Thymus (tissue), 11 donors: ENCODE measurements around the gene MAPK14. TPM values are rescaled to one million over a fixed set of nuclear protein-coding genes. Genes with fewer than 3 reads are reported as not detected.

ENCODE experiments used
- DNase-seq, 9 donors: peaks; one replicate each; pipeline ENCODE4 v3.0.0-alpha.2; 2013; ENCODE audit warnings: low spot score in 9 of 9, low read depth in 6 of 9, missing footprints in 1 of 9
- H3K27ac ChIP-seq, 2 donors: one replicate each; pipeline ENCODE4 v1.5.1; 2013; ENCODE audit warnings: control low read depth in 1 of 2, low read depth in 1 of 2, low read length in 1 of 2, mild to moderate bottlenecking in 1 of 2, moderate library complexity in 1 of 2
- H3K27me3 ChIP-seq, 2 donors: one replicate each; pipeline ENCODE4 v1.5.1; 2013; ENCODE audit warnings: low read length in 1 of 2; ENCODE audit not compliant: control insufficient read depth in 2 of 2, insufficient read depth in 1 of 2
- H3K36me3 ChIP-seq, 2 donors: one replicate each; pipeline ENCODE4 v1.5.1; 2013; ENCODE audit warnings: low read length in 1 of 2, mild to moderate bottlenecking in 1 of 2, moderate library complexity in 1 of 2; ENCODE audit not compliant: control insufficient read depth in 2 of 2, insufficient read depth in 2 of 2
- H3K4me1 ChIP-seq, 2 donors: one replicate each; pipeline ENCODE4 v1.5.1; 2013; ENCODE audit warnings: low read length in 2 of 2; ENCODE audit not compliant: control insufficient read depth in 2 of 2, insufficient read depth in 2 of 2
- H3K4me3 ChIP-seq, 2 donors: one replicate each; pipeline ENCODE4 v1.5.1; 2013; ENCODE audit warnings: low read length in 2 of 2, control low read depth in 1 of 2, mild to moderate bottlenecking in 1 of 2
- H3K9me3 ChIP-seq, 2 donors: one replicate each; pipeline ENCODE4 v1.5.1; 2013; ENCODE audit warnings: low read length in 1 of 2, mild to moderate bottlenecking in 1 of 2; ENCODE audit not compliant: control insufficient read depth in 2 of 2, insufficient read depth in 1 of 2
- WGBS: extraction: QIAGEN DNeasy Blood & Tissue Kit; methylation state at CpG from one replicate; pipeline ENCODE4 v1.1.7; 2013; 5-methylcytosine and 5-hydroxymethylcytosine counted together
- polyA plus RNA-seq: library from polyadenylated mRNA; stranded (reverse); fragments of 200-250 nt; gene quantifications from one replicate; pipeline ENCODE4 v1.2.3, GENCODE V29; 2013
- total RNA-seq: library from RNA; stranded (reverse); fragments of 120-200 nt; gene quantifications from one replicate; pipeline ENCODE4 v1.2.4, GENCODE V29; 2013
- donor health status: healthy.

MAPK14 gene
- total and polyA plus RNA-seq, 2 donors = 33.4 to 44.0 TPM

DNA sequence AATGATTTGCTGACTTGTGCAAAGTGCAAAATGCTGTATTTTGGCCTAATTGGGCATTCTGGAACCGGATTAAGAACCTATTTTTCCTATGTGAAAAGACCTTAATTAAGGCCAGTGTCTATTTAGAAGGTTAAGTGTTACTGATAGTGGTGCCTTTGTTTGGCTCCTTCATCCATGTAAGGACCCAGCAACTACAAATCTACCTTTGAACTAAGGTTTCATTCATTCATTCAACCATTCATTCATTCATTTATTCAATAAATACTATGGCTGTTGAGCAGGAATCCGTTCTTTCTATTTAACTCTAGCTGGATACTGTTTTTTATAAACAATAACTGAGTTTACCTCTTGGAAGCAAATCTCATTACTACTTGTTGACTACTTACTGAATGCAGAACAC, 33.6 kb downstream of the MAPK14 start:
- H3K27ac ChIP-seq = no peak overlapping the region

GRCh38 chr6:36062247-36062646, 34.6 kb downstream of the MAPK14 start:
- Histone ChIP-seq H3K9me3 (no peaks in the 10 kb centered on the region), H3K27me3 (no peaks in the 10 kb centered on the region), H3K36me3 (peaks cover 15 to 31% of the 10 kb centered on the region in 2 donors), H3K27ac (no peak overlapping the region), H3K4me3 (no peak overlapping the region), H3K4me1 (no peaks in the 10 kb centered on the region)
- 96% methylated on average over 2 of the region's 2 CpGs for WGBS
- no peak for DNase-seq

More for the DNA sequence above, 33.6 kb downstream of the MAPK14 start:
- Histone ChIP-seq H3K4me3 (no peak overlapping the region), H3K36me3 (peaks cover 15 to 31% of the 10 kb centered on the region in 2 donors), H3K9me3 (no peaks in the 10 kb centered on the region), H3K4me1 (no peaks in the 10 kb centered on the region), H3K27me3 (no peaks in the 10 kb centered on the region)
- no peak for DNase-seq
- 75% methylated on average over 2 of the region's 2 CpGs for WGBS

GRCh38 chr6:36063318-36064060, 35.9 kb downstream of the MAPK14 start:
- H3K36me3 ChIP-seq = peaks cover 15 to 31% of the 10 kb centered on the region in 2 donors
- no peak overlapping the region for H3K4me3 ChIP-seq
- H3K9me3 ChIP-seq = no peaks in the 10 kb centered on the region
- no peaks in the 10 kb centered on the region for H3K4me1 ChIP-seq
- WGBS = 97% methylated on average over 4 of the region's 4 CpGs
- no peak for DNase-seq
- no peaks in the 10 kb centered on the region for H3K27me3 ChIP-seq
- H3K27ac ChIP-seq = no peak overlapping the region

GRCh38 chr6:36064770-36065396, 37.3 kb downstream of the MAPK14 start:
- Histone ChIP-seq H3K27ac (no peak overlapping the region), H3K27me3 (no peaks in the 10 kb centered on the region), H3K4me3 (no peak overlapping the region), H3K4me1 (no peaks in the 10 kb centered on the region), H3K9me3 (no peaks in the 10 kb centered on the region), H3K36me3 (peaks cover 7 to 22% of the 10 kb centered on the region in 2 donors)
- no peak for DNase-seq
- WGBS = 79% methylated on average over 3 of the region's 3 CpGs

GRCh38 chr6:36065916-36066315, 38.3 kb downstream of the MAPK14 start:
- DNase-seq = no peak
- H3K27me3 ChIP-seq = no peaks in the 10 kb centered on the region
- H3K4me1 ChIP-seq = no peaks in the 10 kb centered on the region
- H3K4me3 ChIP-seq = no peak overlapping the region
- H3K27ac ChIP-seq = no peak overlapping the region
- peaks cover 0 to 12% of the 10 kb centered on the region in 2 donors for H3K36me3 ChIP-seq
- H3K9me3 ChIP-seq = no peaks in the 10 kb centered on the region

- 98% methylated on average over 2 of the region's 2 CpGs for WGBS
- Histone ChIP-seq H3K27ac (no peak overlapping the region), H3K27me3 (no peaks in the 10 kb centered on the region), H3K4me1 (no peaks in the 10 kb centered on the region), H3K4me3 (no peak overlapping the region), H3K36me3 (peaks cover 0 to 5% of the 10 kb centered on the region in 2 donors), H3K9me3 (no peaks in the 10 kb centered on the region)
- no peak for DNase-seq
These were observed 39.2 kb downstream of the MAPK14 start for GRCh38 chr6:36066817-36067216.

GRCh38 chr6:36067374-36068011, 39.9 kb downstream of the MAPK14 start:
- no peaks in the 10 kb centered on the region for H3K27me3 ChIP-seq
- no peaks in the 10 kb centered on the region for H3K9me3 ChIP-seq
- H3K27ac ChIP-seq = no peak overlapping the region
- H3K36me3 ChIP-seq = peaks cover 0 to 5% of the 10 kb centered on the region in 2 donors
- H3K4me3 ChIP-seq = no peak overlapping the region
- no peak for DNase-seq
- no peaks in the 10 kb centered on the region for H3K4me1 ChIP-seq
- WGBS = 97% methylated on average over 3 of the region's 3 CpGs

DNA sequence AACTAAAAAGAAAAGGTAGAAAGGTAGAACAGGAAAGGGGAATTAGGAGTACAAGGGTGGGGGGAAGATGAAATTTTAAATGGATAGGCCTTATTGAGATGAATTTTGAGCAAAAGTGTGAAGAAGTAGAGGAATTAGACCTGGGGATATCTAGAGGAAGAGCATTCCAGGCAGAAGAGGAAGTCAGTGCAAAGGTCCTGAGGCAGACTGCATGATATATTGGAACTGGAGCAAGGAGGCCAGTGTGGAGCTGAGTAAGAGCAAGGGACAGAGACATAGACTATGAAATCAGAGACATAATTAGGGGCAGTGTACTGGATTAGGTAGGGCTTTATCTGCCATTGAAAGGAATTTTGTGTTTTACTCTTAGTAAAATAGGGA, 40.4 kb downstream of the MAPK14 start:
- H3K4me3 ChIP-seq = no peak overlapping the region
- no peak for DNase-seq
- no peaks in the 10 kb centered on the region for H3K9me3 ChIP-seq
- no peaks in the 10 kb centered on the region for H3K27me3 ChIP-seq
- H3K4me1 ChIP-seq = no peaks in the 10 kb centered on the region
- peaks cover 0 to 3% of the 10 kb centered on the region in 2 donors for H3K36me3 ChIP-seq
- H3K27ac ChIP-seq = no peak overlapping the region

DNA sequence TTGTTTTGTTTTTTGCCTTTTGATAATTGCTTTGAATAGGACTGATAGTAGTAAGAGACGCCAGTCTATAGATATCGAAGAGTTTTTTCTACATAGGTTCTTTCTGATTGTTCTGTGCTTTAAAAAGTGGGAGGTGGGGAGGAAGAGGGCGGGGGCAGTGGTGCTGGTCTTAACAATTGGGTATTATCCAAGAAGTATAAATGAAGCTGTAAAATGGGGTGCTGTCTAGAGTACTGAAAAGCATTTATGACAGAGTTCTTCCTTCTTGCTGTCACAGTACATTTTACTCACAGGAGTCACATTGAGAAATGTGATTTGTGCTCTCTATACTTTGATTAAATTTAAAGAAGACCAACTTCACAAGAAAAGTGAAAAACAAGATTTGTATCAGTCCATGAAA, 41.0 kb downstream of the MAPK14 start:
- no peaks in the 10 kb centered on the region for H3K27me3 ChIP-seq
- H3K9me3 ChIP-seq = no peaks in the 10 kb centered on the region
- no peaks in the 10 kb centered on the region for H3K4me1 ChIP-seq
- H3K27ac ChIP-seq = no peak overlapping the region
- DNase-seq = no peak
- H3K4me3 ChIP-seq = no peak overlapping the region
- WGBS = 86% methylated on average over 3 of the region's 3 CpGs
- H3K36me3 ChIP-seq = peaks cover 0 to 4% of the 10 kb centered on the region in 2 donors
